Measurements from ENCODE around the gene NSMCE3.

NSMCE3 gene

GRCh38 chr15:29269485-29270168 is at the start of gene NSMCE3:
NSMCE3 (minus strand) TSS chr15:29269822; CDS start chr15:29269705, 117 bp downstream.
- DNase-seq = peak; percentile 91

- DNase-seq = no peak
Measured at GRCh38 chr15:29316422-29316821, 46.8 kb upstream of the NSMCE3 start.

GRCh38 chr15:29312387-29312786 is 42.8 kb upstream of the NSMCE3 start:
- DNase-seq = no peak

- DNase-seq = no peak
Measured at GRCh38 chr15:29311696-29312095, 42.1 kb upstream of the NSMCE3 start.

- no peak for DNase-seq
Measured at GRCh38 chr15:29309139-29309538, 39.5 kb upstream of the NSMCE3 start.

- DNase-seq = no peak
Measured at GRCh38 chr15:29308299-29308698, 38.7 kb upstream of the NSMCE3 start.

- DNase-seq = no peak
Measured at GRCh38 chr15:29305556-29305955, 35.9 kb upstream of the NSMCE3 start.

GRCh38 chr15:29302871-29303270 is 33.2 kb upstream of the NSMCE3 start:
- no peak for DNase-seq

GRCh38 chr15:29299784-29300183 is 30.2 kb upstream of the NSMCE3 start:
- no peak for DNase-seq

- no peak for DNase-seq
Measured at GRCh38 chr15:29299331-29299730, 29.7 kb upstream of the NSMCE3 start.

GRCh38 chr15:29294732-29295325 is 25.2 kb upstream of the NSMCE3 start:
- no peak for DNase-seq

- no peak for DNase-seq
Measured at GRCh38 chr15:29291067-29291845, 21.6 kb upstream of the NSMCE3 start.

GRCh38 chr15:29289173-29289572 is 19.6 kb upstream of the NSMCE3 start:
- DNase-seq = no peak

- DNase-seq = no peak
Measured at GRCh38 chr15:29285386-29285785, 15.8 kb upstream of the NSMCE3 start.

- DNase-seq = no peak
Measured at GRCh38 chr15:29283381-29283780, 13.8 kb upstream of the NSMCE3 start.

GRCh38 chr15:29280514-29280913 is 10.9 kb upstream of the NSMCE3 start:
- no peak for DNase-seq

GRCh38 chr15:29278436-29279105 is 8.9 kb upstream of the NSMCE3 start:
- DNase-seq = no peak

GRCh38 chr15:29276366-29276765 is 6.7 kb upstream of the NSMCE3 start:
- DNase-seq = no peak

GRCh38 chr15:29275855-29276254 is 6.2 kb upstream of the NSMCE3 start:
- no peak for DNase-seq

- no peak for DNase-seq
Measured at GRCh38 chr15:29274946-29275345, 5.3 kb upstream of the NSMCE3 start.

GRCh38 chr15:29272219-29272618 is 2.6 kb upstream of the NSMCE3 start:
- no peak for DNase-seq

GRCh38 chr15:29270976-29271375 is 1.4 kb upstream of the NSMCE3 start:
- no peak for DNase-seq

- DNase-seq = peak; percentile 68
Measured at GRCh38 chr15:29270169-29270955, 740 bp upstream of the NSMCE3 start.
